H9 (cell line): ENCODE data around the gene PSMB9. TPM values are rescaled to one million over a fixed set of nuclear protein-coding genes. Genes with fewer than 3 reads are reported as not detected.

Experiments
- DNase-seq: peaks from one replicate; pipeline ENCODE4 v3.0.0-alpha.2; 2017
- H2AFZ ChIP-seq: one replicate; pipeline ENCODE4 v1.6.1; 2013; ENCODE audit warnings: mild to moderate bottlenecking, low read length, control low read depth, moderate library complexity
- H2AK5ac ChIP-seq: 2 replicates; pipeline ENCODE4 v1.6.1; 2013; ENCODE audit warnings: low read length, control low read depth, mixed read lengths; ENCODE audit not compliant: insufficient read length
- H2BK120ac ChIP-seq: one replicate; pipeline ENCODE4 v1.6.1; 2013; ENCODE audit warnings: low read depth, mild to moderate bottlenecking, low read length, control low read depth, inconsistent platforms; ENCODE audit not compliant: poor library complexity, severe bottlenecking
- H2BK12ac ChIP-seq: 2 replicates; pipeline ENCODE4 v1.6.1; 2013; ENCODE audit warnings: low read length, control low read depth, mixed read lengths, low read depth; ENCODE audit not compliant: insufficient read length
- H2BK15ac ChIP-seq: 2 replicates; pipeline ENCODE4 v1.6.1; 2013; ENCODE audit warnings: low read depth, low read length, control low read depth
- H2BK20ac ChIP-seq: one replicate; pipeline ENCODE4 v1.6.1; 2013; ENCODE audit warnings: low read depth, mild to moderate bottlenecking, low read length, control low read depth, inconsistent platforms; ENCODE audit not compliant: poor library complexity, severe bottlenecking
- H2BK5ac ChIP-seq: 2 replicates; pipeline ENCODE4 v1.6.1; 2013; ENCODE audit warnings: low read length, control low read depth, mixed read lengths; ENCODE audit not compliant: insufficient read length
- H3K14ac ChIP-seq: 2 replicates; pipeline ENCODE4 v1.6.1; 2013; ENCODE audit warnings: low read length, control low read depth; ENCODE audit not compliant: insufficient read depth
- H3K18ac ChIP-seq: 2 replicates; pipeline ENCODE4 v1.6.1; 2013; ENCODE audit warnings: low read depth, mild to moderate bottlenecking, mixed read lengths, low read length, control low read depth; ENCODE audit not compliant: insufficient read length
- H3K23ac ChIP-seq: 2 replicates; pipeline ENCODE4 v1.6.1; 2013; ENCODE audit warnings: low read length, control low read depth, mixed read lengths, low read depth; ENCODE audit not compliant: insufficient read length
- H3K23me2 ChIP-seq: 2 replicates; pipeline ENCODE4 v1.6.1; 2013; ENCODE audit warnings: low read depth, mild to moderate bottlenecking, mixed read lengths, low read length, control low read depth; ENCODE audit not compliant: insufficient read length, poor library complexity, severe bottlenecking
- H3K27ac ChIP-seq: 2 replicates; pipeline ENCODE4 v1.5.1; 2013; ENCODE audit warnings: low read length, control low read depth, mixed read lengths, low read depth; ENCODE audit not compliant: insufficient read length
- H3K27me3 ChIP-seq: 2 replicates; pipeline ENCODE4 v1.6.1; 2013; ENCODE audit warnings: low read length, control low read depth, inconsistent platforms; ENCODE audit not compliant: insufficient read depth
- H3K4ac ChIP-seq: 2 replicates; pipeline ENCODE4 v1.6.1; 2013; ENCODE audit warnings: low read depth, mild to moderate bottlenecking, control low read depth, inconsistent platforms, low read length, moderate library complexity
- H3K4me1 ChIP-seq: 2 replicates; pipeline ENCODE4 v1.6.1; 2013; ENCODE audit warnings: low read length, control low read depth, inconsistent platforms; ENCODE audit not compliant: insufficient read depth
- H3K4me2 ChIP-seq: 2 replicates; pipeline ENCODE4 v1.6.1; 2013; ENCODE audit warnings: low read length, control low read depth, mixed read lengths; ENCODE audit not compliant: insufficient read length, insufficient read depth
- H3K56ac ChIP-seq: 2 replicates; pipeline ENCODE4 v1.6.1; 2013; ENCODE audit warnings: low read depth, mild to moderate bottlenecking, mixed read lengths, low read length, control low read depth; ENCODE audit not compliant: insufficient read length
- H3K79me1 ChIP-seq: 2 replicates; pipeline ENCODE4 v1.6.1; 2013; ENCODE audit warnings: low read depth, mild to moderate bottlenecking, moderate library complexity, low read length, control low read depth, inconsistent platforms; ENCODE audit not compliant: insufficient read depth, poor library complexity, severe bottlenecking
- H3K79me2 ChIP-seq: 2 replicates; pipeline ENCODE4 v1.6.1; 2013; ENCODE audit warnings: low read length, control low read depth, inconsistent platforms; ENCODE audit not compliant: insufficient read depth
- H3K9ac ChIP-seq: 2 replicates; pipeline ENCODE4 v1.6.1; 2013; ENCODE audit warnings: low read length, control low read depth, mixed read lengths; ENCODE audit not compliant: insufficient read length; ENCODE audit errors: extremely low read depth
- H3K9me3 ChIP-seq: one replicate; pipeline ENCODE4 v1.6.1; 2013; ENCODE audit warnings: low read depth, low read length, inconsistent platforms; ENCODE audit not compliant: control insufficient read depth
- H3T11ph ChIP-seq: one replicate; pipeline ENCODE4 v1.6.1; 2013; ENCODE audit warnings: mild to moderate bottlenecking, low read length, control low read depth, inconsistent platforms
- H4K20me1 ChIP-seq: one replicate; pipeline ENCODE4 v1.6.1; 2013; ENCODE audit not compliant: control insufficient read depth, insufficient read length, insufficient read depth
- H4K5ac ChIP-seq: 2 replicates; pipeline ENCODE4 v1.6.1; 2013; ENCODE audit warnings: low read depth, mild to moderate bottlenecking, mixed read lengths, low read length, control low read depth; ENCODE audit not compliant: insufficient read length
- H4K8ac ChIP-seq: replicated peaks from 2 replicates; pipeline ENCODE4 v1.6.1; 2013; ENCODE audit warnings: low read length, control low read depth, mixed read lengths, low read depth; ENCODE audit not compliant: insufficient read length
- H4K91ac ChIP-seq: 2 replicates; pipeline ENCODE4 v1.6.1; 2013; ENCODE audit warnings: low read depth, mild to moderate bottlenecking, moderate library complexity, mixed read lengths, low read length, control low read depth; ENCODE audit not compliant: insufficient read length
- H3K27ac Mint-ChIP-seq, 3 experiments: 2 replicates in 2 of 3; 3 replicates in 1 of 3; pipeline ENCODE4 v1.8.0; 2020 to 2021; ENCODE audit warnings: mixed read lengths in 3 of 3, mild to moderate bottlenecking in 1 of 3, moderate library complexity in 1 of 3
- H3K27me3 Mint-ChIP-seq: 2 replicates; pipeline ENCODE4 v1.8.0; 2021; ENCODE audit warnings: low read depth, mild to moderate bottlenecking, moderate library complexity, mixed read lengths
- H3K36me3 Mint-ChIP-seq, 3 experiments: 2 replicates in 2 of 3; 3 replicates in 1 of 3; pipeline ENCODE4 v1.8.0; 2020 to 2021; ENCODE audit warnings: low read depth in 3 of 3, mixed read lengths in 3 of 3; ENCODE audit not compliant: insufficient read depth in 1 of 3
- H3K4me1 Mint-ChIP-seq, 2 experiments: 2 replicates each; pipeline ENCODE4 v1.8.0; 2020; ENCODE audit warnings: mixed read lengths in 2 of 2
- H3K4me3 Mint-ChIP-seq, 2 experiments: 2 replicates in 1 of 2; 3 replicates in 1 of 2; pipeline ENCODE4 v1.8.0; 2020 to 2021; ENCODE audit warnings: mild to moderate bottlenecking in 2 of 2, mixed read lengths in 2 of 2, moderate library complexity in 1 of 2
- H3K9me3 Mint-ChIP-seq, 2 experiments: 2 replicates in 1 of 2; 3 replicates in 1 of 2; pipeline ENCODE4 v1.8.0; 2020; ENCODE audit warnings: mild to moderate bottlenecking in 2 of 2, mixed read lengths in 2 of 2, moderate library complexity in 1 of 2
- WGBS: extraction: QIAGEN DNeasy Blood & Tissue Kit; methylation state at CpG from one replicate; pipeline ENCODE4 v1.1.7; 2013; ENCODE audit warnings: missing lambda C conversion rate, low lambda C conversion rate, mixed read lengths; ENCODE audit not compliant: insufficient read length; ENCODE audit errors: extremely low coverage; 5-methylcytosine and 5-hydroxymethylcytosine counted together
- total RNA-seq: library from RNA; stranded (reverse); gene quantifications from 2 replicates; pipeline ENCODE4 v1.2.1, GENCODE V29; 2021
- TF ChIP-seq, protein P1 (sequence below): fragments of 200-600 bp; sonication (generic); conservative IDR thresholded peaks from 3 replicates; pipeline ENCODE4 v1.8.0; 2021; ENCODE audit warnings: antibody characterized with exemption, mild to moderate bottlenecking

PSMB9 gene
- total RNA-seq, 1 experiment from 2014 or later = 3.5 TPM

DNA sequence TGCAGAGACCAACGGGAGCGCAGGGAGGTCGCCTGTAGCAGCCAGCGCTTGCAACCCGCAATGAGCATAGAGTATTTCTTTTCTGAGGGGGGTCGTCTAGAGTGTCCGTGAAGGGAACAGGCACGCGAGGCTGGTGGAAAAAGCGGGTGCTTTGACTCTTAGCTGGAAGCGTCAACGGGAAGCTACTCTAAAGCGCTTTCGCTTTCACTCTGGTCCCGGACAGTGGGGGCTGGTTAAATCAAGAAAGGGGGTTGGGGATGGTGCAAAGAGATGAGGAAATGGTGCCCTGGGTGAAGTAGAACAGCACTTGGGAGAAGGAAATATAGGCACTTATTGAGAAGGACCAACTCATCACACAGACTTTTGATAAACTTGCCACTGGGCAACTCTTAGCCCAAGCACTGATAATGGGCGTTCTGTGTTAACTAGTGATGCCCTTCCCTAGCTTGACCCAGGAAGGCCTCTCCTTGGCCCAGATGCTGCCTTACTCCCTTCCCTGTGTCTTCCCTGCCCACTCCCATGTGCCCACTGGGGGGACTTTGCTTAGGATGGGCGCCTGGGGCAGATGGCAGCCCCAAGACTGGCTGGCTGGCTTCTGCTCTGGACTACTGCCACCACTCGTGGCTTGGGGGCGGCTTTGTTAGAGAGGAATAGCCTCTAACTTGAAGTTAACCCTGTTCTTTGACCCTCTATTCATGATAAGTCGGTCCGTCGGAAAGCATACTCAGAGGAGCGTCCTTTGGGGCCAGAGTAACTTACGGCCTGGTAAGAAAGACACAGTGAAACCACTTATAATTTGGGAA, 585 bp downstream of the PSMB9 start:
- H2BK15ac ChIP-seq = no peak overlapping the region
- no CpG with 5 or more reads among the region's 24 CpGs for WGBS
- H3K27ac ChIP-seq = no peak overlapping the region
- no peak overlapping the region for H2AK5ac ChIP-seq
- TF ChIP-seq, protein P1, sequence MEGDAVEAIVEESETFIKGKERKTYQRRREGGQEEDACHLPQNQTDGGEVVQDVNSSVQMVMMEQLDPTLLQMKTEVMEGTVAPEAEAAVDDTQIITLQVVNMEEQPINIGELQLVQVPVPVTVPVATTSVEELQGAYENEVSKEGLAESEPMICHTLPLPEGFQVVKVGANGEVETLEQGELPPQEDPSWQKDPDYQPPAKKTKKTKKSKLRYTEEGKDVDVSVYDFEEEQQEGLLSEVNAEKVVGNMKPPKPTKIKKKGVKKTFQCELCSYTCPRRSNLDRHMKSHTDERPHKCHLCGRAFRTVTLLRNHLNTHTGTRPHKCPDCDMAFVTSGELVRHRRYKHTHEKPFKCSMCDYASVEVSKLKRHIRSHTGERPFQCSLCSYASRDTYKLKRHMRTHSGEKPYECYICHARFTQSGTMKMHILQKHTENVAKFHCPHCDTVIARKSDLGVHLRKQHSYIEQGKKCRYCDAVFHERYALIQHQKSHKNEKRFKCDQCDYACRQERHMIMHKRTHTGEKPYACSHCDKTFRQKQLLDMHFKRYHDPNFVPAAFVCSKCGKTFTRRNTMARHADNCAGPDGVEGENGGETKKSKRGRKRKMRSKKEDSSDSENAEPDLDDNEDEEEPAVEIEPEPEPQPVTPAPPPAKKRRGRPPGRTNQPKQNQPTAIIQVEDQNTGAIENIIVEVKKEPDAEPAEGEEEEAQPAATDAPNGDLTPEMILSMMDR = no peak
- Mint-ChIP-seq H3K4me3 (peak overlapping the region; percentile 89 to 92), H3K27ac (no peak overlapping the region; a peak in 1 of 7 replicates), H3K4me1 (peaks cover 14 to 21% of the 10 kb centered on the region in 2 experiments), H3K27me3 (peaks cover 77% of the 10 kb centered on the region), H3K9me3 (no peaks in the 10 kb centered on the region), H3K36me3 (peaks cover 0 to 8% (median 5%) of the 10 kb centered on the region in 3 experiments; a peak in 5 of 7 replicates)
- no peak overlapping the region for H4K91ac ChIP-seq
- no peaks in the 10 kb centered on the region for H3K9me3 ChIP-seq
- H3K4ac ChIP-seq = no peak overlapping the region
- no peak overlapping the region for H2BK12ac ChIP-seq
- no peak overlapping the region for H3K9ac ChIP-seq
- no peak overlapping the region for H2BK20ac ChIP-seq
- peaks cover 16% of the 10 kb centered on the region for H3K23me2 ChIP-seq
- H3K56ac ChIP-seq = no peak overlapping the region
- H3K4me1 ChIP-seq = no peaks in the 10 kb centered on the region; the same call in 1 of the 2 replicates
- no peaks in the 10 kb centered on the region for H3K79me2 ChIP-seq
- no peaks in the 10 kb centered on the region for H4K20me1 ChIP-seq
- no peak for DNase-seq
- H3K14ac ChIP-seq = no peak overlapping the region
- H3K4me2 ChIP-seq = peak overlapping the region; percentile 96
- H2BK120ac ChIP-seq = no peak overlapping the region
- H2AFZ ChIP-seq = no peak overlapping the region
- H3K27me3 ChIP-seq = peaks cover 6% of the 10 kb centered on the region; the same call in 1 of the 2 replicates
- no peak overlapping the region for H4K8ac ChIP-seq
- no peaks in the 10 kb centered on the region for H3K79me1 ChIP-seq
- no peak overlapping the region for H3K23ac ChIP-seq
- H3T11ph ChIP-seq = no peak overlapping the region
- no peak overlapping the region for H3K18ac ChIP-seq
- no peak overlapping the region for H2BK5ac ChIP-seq
- no peak overlapping the region for H4K5ac ChIP-seq
